Head of caudate nucleus (tissue), 42 donors: ENCODE data around the gene CPN1.
A peak's percentile ranks its signal among the peaks of the same experiment; 100 is the strongest.
"Not testable (repeated sequence)": the region's sequence is repeated elsewhere in the genome, so short reads cannot be mapped to it uniquely, and the experiment has no call there.

Experiments used
- DNase-seq, 42 donors: peaks; one replicate each; pipeline versions ENCODE4 v3.0.0 to v3.0.0-alpha.2; 2020 to 2021; ENCODE audit warnings: mixed read lengths in 7 of 42
- intact Hi-C: fragments of 100-400 bp; cut with DNase I; formaldehyde crosslinking; loops from one replicate; pipeline ENCODE4 v1.15.0; 2022

Gene CPN1

GRCh38 chr10:100036850-100037249 is 44.8 kb downstream of the CPN1 start:
- intact Hi-C loops = no loop called here
- DNase-seq = no peak

DNA sequence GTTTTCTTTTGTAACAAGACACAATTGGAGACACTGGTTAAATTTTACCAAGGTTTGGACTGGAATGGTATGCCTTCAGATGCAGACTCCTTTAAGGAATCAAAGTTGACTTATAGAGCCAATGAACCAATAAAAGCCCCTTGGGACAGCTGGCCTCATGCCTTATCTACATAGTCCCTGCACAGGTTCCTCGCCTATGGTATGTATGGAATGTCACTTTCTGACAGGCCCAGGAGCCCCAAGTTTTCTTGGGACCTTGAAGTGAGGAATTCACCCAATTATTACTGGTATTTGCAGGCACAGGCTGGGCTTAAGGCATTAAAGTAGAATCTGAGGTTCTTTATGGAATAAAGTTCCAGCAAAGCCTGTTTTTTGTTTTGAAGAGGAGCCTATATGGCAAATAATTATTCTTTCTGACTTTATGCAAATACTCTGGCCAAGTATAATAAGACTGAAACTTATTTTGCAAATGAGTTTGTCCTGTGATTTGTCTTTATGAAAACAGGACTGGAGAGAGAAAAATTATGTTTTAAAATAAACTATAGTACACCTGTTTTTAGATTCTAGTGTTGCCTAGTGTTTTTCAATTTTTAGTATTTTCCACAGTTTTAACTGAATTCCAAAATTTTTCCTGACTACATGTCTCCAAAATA is 47.8 kb downstream of the CPN1 start:
- no peak for DNase-seq
- intact Hi-C loops = no loop called here

- intact Hi-C loops = no loop called here
- no peak for DNase-seq
Measured at GRCh38 chr10:100027416-100027815, 54.3 kb downstream of the CPN1 start.

GRCh38 chr10:100025576-100025975 is 56.1 kb downstream of the CPN1 start:
- intact Hi-C loops = no loop called here
- DNase-seq = no peak

- intact Hi-C loops = no loop called here
- DNase-seq = no peak
Measured at GRCh38 chr10:100024748-100025147, 56.9 kb downstream of the CPN1 start.

DNA sequence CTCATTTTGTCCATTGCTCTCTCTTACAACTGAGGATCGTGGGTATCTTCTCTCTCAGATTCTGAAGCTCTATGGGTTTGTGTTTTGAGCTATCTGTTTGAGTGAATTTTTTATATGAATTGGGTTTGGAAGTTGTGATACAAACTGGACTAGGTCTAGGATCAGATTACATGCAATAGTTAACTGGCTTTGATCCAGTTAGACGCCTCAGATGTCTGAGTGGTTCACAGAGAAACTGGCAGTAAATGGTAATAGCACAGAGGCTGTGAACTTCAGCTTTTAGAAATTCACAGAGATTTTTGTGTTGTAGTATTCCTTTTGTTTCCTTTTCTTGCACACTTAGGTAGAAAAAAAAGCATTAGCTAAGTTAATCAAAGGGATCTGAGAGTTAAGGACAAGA is 59.3 kb downstream of the CPN1 start:
- intact Hi-C loops = no loop called here
- DNase-seq = no peak

GRCh38 chr10:100021322-100021721 is 60.3 kb downstream of the CPN1 start:
- intact Hi-C loops = no loop called here
- no peak for DNase-seq

GRCh38 chr10:100020886-100021253 is 60.8 kb downstream of the CPN1 start:
- no peak for DNase-seq
- intact Hi-C loops = no loop called here

- intact Hi-C loops = no loop called here
- DNase-seq = no peak
Measured at GRCh38 chr10:100020142-100020885, 61.4 kb downstream of the CPN1 start.

- DNase-seq = no peak
- intact Hi-C loops = no loop called here
Measured at GRCh38 chr10:100019787-100020141, 61.9 kb downstream of the CPN1 start.

GRCh38 chr10:100014071-100014762 is 67.5 kb downstream of the CPN1 start:
- intact Hi-C loops = no loop called here
- DNase-seq = no peak

- no peak for DNase-seq
- intact Hi-C loops = no loop called here
Measured at GRCh38 chr10:100013621-100014020, 68.0 kb downstream of the CPN1 start.

GRCh38 chr10:100011906-100012305 is 69.8 kb downstream of the CPN1 start:
- DNase-seq, intact Hi-C loops: not testable (repeated sequence)

DNA sequence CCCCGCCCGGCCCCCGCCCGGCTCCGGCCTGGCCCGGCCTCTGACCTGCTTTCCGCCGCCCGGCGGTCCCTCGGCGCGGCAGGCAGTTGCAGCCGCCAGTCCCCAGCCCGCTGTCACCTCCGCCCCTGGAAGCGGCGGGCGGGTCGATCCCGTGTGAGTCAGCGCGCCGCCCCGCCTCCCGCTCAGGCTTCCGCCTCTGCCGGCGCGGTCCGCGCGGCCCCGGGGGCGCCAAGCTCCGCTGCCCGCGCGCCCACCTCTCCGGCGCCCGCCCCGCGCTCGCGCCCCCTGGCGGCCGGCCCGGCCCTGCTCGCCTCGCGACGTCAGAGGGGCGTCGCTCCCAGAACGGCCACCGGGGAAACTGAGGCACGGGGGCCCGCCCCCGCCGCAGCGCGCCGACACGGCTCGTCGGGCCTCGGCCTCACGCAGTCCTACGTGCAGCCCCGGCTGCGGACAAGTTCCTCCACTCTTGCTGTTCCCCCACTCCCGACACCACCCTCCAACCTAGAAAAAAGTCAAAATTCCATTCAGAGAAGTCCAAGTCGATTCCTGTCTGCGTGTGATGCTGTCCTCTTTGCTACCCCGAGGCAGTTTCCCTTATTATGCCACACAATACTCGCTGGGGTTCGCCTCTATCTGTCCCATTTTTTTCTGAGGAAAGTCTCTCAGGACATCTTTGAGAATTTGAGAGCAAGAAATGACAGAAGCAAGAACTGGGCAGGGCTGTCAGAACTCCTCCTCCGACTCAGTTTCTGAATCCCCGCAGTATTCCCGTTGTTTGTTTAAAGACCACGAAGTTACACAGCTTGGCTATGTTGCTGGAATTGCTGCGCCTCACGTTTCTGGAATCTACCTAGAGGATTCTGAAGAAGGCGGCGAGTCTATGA is 71.6 kb downstream of the CPN1 start, which contains the start of gene DNMBP:
TSS of gene DNMBP (minus strand) at position 155 of the 884 bp plus-strand sequence. CDS start 37,823 bp downstream, outside the sequence.
- peak in 41 of 42 donors; percentile 16 to 87 (median 72) for DNase-seq
- intact Hi-C loops = no loop called here

DNA sequence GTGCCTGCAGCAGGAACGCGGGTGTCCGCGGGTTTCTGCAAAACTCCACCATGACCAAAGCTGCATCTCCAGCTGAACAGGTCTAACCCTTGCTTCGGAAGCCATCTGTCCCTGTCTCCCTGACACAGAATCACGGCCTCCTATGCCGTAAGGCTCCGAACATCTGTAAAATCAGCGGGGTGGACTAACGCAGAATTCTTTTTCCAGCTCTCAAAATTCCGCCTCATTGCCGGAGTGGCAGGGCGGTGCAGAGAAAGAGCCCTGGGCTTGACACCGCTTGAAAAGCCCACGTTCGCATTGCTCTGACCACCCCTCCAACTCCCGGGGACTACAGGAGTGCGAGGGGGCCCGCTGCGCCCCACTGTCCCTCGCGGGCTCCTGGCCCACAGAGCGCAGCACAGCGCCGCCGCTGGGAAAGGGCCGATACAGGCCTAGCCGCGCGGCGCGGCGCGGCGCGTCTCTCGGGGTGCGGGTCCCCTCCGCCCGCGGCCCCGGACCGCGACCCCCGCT is 72.3 kb downstream of the CPN1 start:
- DNase-seq = peak; percentile 5 to 81 (median 63)
- intact Hi-C loops = no loop called here

DNA sequence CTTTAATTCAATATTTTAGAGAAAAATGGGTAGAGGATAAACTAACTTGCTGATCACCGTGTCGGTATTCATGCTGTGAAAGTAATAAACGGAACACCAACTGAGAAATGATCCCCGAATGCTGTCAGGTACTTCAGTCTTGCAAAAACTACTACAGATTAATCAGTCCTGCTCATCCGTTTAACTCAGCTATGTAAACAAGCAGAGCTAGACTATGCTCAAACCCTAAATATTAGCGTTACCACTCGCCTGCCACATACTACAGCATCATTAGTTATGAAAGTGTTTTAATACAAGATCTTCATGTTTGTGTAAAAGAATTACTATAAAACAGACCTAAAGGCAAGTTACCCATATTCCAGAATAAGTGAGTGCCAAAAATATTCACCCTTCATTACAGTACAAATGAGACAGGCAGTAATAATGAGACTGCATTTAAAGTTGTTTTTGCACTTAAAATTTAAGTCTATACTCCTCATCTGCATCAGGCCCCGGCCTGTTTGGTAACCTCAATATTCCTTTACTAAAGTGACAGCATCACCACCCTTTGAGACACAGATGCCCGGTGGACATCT is 72.9 kb downstream of the CPN1 start:
- intact Hi-C loops = no loop called here
- DNase-seq = no peak

DNA sequence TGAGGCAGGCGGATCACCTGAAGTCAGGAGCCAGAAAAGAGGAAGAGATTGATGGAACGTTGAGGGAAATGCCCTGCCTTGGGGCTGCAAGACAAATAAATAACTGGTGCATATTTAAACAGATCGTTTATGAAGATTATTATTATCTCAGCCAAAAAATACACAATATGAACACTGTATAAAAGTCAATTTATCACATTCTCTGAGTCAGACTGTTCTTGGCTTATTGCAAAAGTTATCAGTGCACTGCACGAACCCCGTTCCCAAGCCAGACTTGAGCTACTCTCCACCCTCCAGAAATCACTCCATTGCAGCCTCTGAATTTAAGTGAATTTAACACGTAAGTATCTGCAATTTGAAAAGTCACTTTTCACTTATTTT is 73.5 kb downstream of the CPN1 start:
- intact Hi-C loops = no loop called here
- DNase-seq = no peak

GRCh38 chr10:100007231-100008141 is 74.2 kb downstream of the CPN1 start:
- DNase-seq = no peak
- intact Hi-C loops = no loop called here
